ENCODE results near the gene MED13L.

DNA sequence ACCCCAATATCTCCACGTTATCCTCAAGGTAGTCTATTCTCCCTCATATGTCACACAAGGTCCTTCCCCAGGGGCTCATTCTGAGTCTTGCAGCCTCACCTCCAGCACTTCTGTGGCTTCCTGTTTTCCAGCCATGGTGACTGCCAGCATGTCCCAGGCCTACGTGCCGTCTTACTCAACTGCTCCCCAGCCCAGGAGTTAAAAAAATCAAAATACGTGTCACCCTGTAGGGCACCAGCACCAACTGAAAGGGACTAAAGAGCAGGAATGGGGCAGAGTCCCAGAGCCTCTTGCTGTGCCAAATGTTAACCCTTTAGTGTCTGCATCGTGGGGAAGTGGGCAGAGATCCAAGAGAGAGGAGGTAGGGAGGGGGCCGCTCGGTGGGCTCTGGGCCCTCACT is 37.0 kb upstream of the MED13L start:
- TF ChIP-seq, protein P1, sequence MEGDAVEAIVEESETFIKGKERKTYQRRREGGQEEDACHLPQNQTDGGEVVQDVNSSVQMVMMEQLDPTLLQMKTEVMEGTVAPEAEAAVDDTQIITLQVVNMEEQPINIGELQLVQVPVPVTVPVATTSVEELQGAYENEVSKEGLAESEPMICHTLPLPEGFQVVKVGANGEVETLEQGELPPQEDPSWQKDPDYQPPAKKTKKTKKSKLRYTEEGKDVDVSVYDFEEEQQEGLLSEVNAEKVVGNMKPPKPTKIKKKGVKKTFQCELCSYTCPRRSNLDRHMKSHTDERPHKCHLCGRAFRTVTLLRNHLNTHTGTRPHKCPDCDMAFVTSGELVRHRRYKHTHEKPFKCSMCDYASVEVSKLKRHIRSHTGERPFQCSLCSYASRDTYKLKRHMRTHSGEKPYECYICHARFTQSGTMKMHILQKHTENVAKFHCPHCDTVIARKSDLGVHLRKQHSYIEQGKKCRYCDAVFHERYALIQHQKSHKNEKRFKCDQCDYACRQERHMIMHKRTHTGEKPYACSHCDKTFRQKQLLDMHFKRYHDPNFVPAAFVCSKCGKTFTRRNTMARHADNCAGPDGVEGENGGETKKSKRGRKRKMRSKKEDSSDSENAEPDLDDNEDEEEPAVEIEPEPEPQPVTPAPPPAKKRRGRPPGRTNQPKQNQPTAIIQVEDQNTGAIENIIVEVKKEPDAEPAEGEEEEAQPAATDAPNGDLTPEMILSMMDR (IDR thresholded peaks at IDR 0.05) = no peak
- TF ChIP-seq ZFX (IDR thresholded peaks at IDR 0.05; ENCODE audit: borderline replicate concordance) = no peak

Data from 22Rv1 (cell line).